Right ventricle myocardium inferior (tissue), 1 donor: ENCODE measurements around the gene PRKN. TPM values are rescaled to one million over a fixed set of nuclear protein-coding genes. Genes with fewer than 3 reads are reported as not detected.

Experiments used
- ATAC-seq: fragments of 200-7000 bp; cut with Tn5 transposase; one replicate; pipeline ENCODE4 v1.9.1; 2020; ENCODE audit warnings: mild to moderate bottlenecking, moderate library complexity
- DNase-seq: peaks from one replicate; pipeline ENCODE4 v3.0.0; 2021; ENCODE audit errors: missing footprints
- intact Hi-C: fragments of 100-400 bp; cut with DNase I; formaldehyde crosslinking; loops from one replicate; pipeline ENCODE4 v1.11.0; 2022
- total RNA-seq: library from RNA; stranded (reverse); fragmentation: NEBNext Ultra II Directional; extraction: Animal tissue kit (Norgen Biotek cat#: 25700); gene quantifications from one replicate; pipeline ENCODE4 v1.2.1, GENCODE V29; 2021
- donor health status: DM: no; HTN: yes; CAD: no; lungs with severe emphysema.

The PRKN gene
- total RNA-seq, 1 donor from 2014 or later = 19.5 TPM

DNA sequence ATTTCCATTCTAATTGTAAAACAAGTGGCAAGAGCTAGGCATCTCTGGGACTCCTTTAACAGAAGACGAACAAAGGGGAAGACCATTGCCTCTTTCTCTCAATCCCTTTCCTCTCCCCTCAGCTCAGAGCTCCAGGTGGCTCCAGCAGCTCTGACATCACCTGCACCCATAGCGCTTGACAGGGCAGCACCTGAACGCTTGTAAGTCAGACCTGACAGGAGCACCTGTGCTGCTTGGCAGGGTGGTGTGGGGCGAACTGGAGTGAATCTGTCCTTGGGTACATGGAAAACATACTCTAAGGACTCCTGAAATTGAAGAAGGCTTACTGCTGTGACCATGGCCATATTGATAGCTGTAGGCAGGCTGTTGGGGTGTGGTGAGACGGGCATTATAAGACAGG lies 1044.2 kb downstream of the PRKN start:
- DNase-seq (no peak), ATAC-seq (no peak)
- intact Hi-C loops = no loop called here

- ATAC-seq (no peak), DNase-seq (no peak)
- intact Hi-C loops = no loop called here
Observed at GRCh38 chr6:161682982-161683381, 1044.6 kb downstream of the PRKN start.

GRCh38 chr6:161679980-161680538 lies 1047.5 kb downstream of the PRKN start:
- ATAC-seq (no peak), DNase-seq (no peak)
- intact Hi-C loops = no loop called here

- intact Hi-C loops = no loop called here
- DNase-seq = no peak
- no peak for ATAC-seq
Observed at GRCh38 chr6:161677188-161677587, 1050.4 kb downstream of the PRKN start.

DNA sequence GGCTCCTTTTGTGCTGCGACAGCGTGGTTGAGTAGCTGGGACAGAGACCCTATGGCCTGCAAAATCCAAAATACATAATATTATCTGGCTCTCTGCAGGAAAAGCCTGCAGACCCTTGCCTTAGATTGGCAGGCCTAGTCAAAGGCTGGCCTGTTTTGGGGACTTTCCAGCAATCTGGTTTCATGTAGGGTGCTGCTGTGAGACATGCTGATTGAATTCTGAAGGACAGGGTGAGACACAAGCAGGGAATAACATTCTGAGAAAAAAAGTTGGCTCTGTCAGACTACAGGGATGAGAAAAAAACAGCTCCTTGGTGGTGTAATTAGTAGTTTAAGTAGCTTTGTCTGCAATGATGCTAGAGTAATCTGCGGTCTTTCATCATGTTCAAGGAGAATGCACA lies 1051.0 kb downstream of the PRKN start:
- ATAC-seq (no peak), DNase-seq (no peak)
- intact Hi-C loops = no loop called here

DNA sequence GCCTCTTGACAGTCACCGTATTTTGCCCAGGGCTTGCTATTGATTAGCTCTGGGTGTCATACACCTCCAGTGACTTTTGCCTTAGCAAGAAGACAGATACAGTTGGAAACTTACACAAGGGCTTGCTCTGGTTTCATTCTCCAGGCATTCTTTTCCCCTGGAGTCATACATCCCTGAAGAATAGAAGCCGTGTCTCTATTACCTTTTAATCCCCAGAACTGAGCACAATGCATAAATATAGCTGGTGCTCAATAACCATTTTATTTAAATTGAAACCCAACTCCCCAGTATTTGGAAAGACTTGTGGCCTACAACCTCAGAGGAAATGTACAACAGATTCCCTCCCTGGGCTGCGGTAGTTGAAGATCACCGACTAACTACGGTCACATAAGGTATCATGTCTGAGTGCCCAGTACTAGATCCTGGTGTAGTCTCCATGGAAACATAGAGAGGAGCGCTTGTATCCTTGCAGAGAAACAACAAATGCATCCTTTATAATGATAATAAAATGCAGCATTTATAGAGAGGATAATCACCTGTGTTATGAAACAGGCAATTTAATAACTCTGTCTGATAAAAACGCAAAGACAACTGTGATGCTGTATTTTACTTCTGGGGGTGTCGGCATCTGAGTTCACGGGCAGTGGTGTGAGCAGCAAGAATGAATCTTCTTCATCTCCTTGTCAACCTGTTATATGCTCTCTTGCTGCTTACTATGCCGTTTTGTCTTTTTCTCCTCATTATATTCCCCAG lies 1052.5 kb downstream of the PRKN start:
- intact Hi-C loops = no loop called here
- no peak for DNase-seq
- ATAC-seq = no peak

DNA sequence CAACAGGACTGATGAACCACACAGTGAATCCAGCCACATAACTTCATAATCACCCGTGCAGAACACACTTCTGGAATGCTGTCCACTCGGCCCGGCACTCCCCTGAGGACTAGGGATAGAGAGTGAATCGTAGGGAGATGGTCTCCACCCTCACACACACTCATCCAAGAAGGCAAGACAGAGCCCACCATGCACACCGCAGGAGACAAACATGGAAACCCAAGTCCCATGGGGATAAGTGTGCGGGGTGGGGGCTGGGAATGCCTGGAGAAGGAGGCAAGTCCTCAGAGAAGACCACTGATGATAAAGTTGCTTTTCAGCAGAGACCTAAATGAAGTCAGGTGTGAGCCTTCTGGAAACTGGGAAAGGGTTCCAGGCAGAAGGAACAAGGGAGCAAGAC lies 1054.5 kb downstream of the PRKN start:
- intact Hi-C loops = no loop called here
- ATAC-seq (no peak), DNase-seq (no peak)

DNA sequence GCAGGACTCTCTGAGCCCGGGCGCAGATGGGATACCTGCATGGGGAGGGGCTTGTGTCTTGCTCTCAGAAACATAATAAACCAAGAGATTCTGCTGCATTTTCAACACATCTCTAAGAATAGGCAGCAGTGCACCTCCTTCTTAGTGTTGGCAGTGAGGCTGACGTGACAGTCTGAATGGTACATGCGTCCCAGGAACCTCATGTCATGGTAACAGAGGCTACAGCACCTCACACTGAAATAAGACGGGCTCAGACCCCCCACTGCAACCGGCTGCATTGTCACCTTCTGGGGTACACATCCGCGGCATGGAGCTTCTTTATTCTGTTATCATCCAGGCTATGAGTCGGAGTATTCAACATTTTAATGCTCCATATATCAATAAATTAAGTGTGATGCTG lies 1056.4 kb downstream of the PRKN start:
- DNase-seq (no peak), ATAC-seq (no peak)
- intact Hi-C loops = no loop called here

DNA sequence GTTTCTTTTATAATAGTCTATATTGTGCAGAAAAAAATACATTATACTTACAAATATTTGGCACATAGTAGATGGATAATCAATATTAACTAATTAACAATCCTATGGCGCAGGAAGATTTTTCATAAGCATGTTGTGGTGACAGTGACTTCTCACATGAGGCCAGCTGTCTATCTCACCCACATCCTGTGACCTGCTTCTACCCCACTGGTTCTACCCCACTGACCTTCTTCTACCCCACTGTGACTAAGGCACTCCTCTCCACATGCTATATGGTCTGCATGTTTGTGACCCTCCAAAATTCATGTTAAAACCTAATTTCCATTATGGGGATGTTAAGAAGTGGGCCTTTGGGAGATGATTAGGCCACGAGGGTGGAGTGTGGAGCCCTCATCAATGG lies 1058.9 kb downstream of the PRKN start:
- ATAC-seq (no peak), DNase-seq (no peak)
- intact Hi-C loops = no loop called here

DNA sequence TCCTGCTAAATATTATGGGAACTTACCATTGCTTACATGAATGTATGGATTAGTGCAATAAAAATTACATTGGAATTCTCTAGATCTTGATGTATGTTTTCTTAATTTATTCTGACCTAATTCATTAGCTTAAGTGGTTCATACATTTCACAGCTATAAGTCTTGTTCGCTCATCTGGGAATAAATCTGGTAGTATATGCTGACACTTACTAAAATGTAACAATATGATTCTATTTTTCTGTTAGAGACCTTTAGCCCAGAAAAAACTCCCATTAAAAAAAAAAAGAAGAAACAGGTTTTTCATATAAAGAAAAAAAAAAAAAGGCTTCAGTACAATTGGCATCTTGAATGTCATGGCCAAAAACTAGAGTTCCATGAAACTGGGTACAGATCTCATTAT lies 1059.6 kb downstream of the PRKN start:
- DNase-seq = no peak
- intact Hi-C loops = no loop called here
- ATAC-seq = no peak

DNA sequence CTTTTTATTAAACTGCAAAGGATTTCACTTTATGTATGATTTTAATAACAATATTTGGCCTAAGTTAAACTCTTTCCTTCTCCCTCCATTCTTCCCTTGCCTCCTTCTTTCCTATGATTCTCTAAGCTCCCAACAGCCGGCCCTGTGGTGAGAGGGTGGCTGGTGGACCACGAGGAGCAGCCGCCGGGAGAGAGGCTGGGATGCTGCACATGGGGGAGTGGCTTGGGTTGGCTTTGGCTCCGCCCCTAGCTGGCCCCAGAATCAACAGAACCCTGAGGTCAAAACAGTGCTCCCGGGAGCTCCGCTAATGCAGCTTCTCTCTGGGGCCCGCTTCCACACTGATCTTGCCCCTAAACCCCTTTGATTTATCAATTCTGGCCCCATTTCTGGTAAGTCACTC lies 1063.9 kb downstream of the PRKN start:
- intact Hi-C loops = no loop called here
- ATAC-seq (no peak), DNase-seq (no peak)

GRCh38 chr6:161660666-161661571 lies 1066.6 kb downstream of the PRKN start:
- ATAC-seq (no peak), DNase-seq (no peak)
- intact Hi-C loops = no loop called here

DNA sequence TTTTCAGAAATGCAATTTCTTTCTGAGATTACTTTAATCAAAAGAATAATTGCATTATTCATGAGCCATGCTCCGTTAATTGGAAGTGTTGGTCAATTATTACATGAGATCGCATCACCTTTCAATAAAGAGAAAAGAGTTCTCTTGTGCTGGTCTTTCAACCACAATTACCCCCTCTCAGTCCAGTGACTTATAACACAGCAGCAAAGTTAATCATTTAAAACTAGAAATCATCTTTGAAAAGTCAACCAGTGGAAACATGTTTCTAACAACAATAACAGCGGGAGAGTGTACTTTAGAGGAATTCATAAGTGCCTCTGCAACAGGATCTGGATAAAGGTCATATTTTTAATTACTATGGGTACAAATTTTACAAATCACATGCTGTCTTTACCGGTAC lies 1069.4 kb downstream of the PRKN start:
- no peak for DNase-seq
- ATAC-seq = no peak
- intact Hi-C loops = no loop called here

DNA sequence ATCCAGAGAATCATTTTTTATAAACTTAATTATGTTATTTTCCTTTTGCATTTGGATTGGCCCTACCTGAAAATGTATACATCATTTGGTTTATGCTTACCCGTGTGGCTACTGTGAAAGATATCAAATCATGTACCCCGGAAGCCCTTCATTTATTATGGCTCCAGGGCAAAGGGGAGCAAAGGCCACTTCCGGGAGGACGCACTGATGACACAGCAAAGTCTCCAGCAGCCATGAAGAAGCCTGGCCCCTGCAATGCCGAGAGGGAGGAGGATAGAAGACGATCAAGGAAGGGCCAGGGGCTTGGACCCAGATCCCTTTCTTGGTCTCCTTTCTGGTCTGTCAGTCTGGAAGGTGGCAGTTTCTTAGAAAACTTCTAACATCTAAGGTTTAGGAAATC lies 1073.4 kb downstream of the PRKN start:
- intact Hi-C loops = no loop called here
- ATAC-seq (no peak), DNase-seq (no peak)

- intact Hi-C loops = no loop called here
- ATAC-seq (no peak), DNase-seq (no peak)
Observed at GRCh38 chr6:161651949-161652348, 1075.6 kb downstream of the PRKN start.

DNA sequence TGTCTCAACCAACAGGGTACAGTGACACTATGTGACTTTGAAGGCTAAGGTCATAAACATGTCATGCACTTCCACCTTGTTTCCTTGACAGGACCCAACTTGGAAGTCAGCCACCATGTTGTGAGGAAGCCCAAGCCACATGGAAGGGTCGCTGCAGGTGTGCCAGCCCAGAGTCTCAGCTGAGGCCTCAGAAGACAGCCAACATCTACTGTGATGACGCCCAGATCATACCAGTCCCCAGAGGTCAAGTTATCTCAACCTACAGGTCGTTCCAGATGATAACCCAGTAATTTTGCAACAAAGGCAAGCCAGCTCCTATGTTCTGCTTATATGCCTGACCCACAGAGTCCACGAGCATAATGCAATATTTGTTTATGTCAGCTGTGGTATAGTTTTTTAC lies 1077.7 kb downstream of the PRKN start:
- intact Hi-C loops = no loop called here
- no peak for ATAC-seq
- DNase-seq = no peak

- intact Hi-C loops = no loop called here
- DNase-seq = no peak
- no peak for ATAC-seq
Observed at GRCh38 chr6:161649068-161649467, 1078.5 kb downstream of the PRKN start.

DNA sequence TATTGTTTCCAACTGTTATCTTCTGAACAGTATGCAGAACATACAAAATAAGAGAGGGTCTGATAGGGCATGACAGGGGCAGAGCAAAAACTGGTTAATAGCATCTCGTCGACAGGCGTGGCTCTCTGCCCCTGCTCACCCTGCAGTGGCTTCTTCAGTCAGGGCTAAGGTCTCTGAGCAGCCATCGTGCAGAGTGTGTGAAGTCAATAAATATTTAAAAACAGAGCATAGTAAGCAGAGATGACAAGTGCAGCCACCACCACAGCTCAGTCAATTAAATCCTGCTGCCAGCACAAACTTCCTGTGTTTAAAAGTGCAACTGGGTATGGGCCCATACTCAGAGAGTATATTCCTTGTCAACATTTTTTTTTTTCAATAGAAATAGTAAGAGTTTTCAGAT lies 1080.3 kb downstream of the PRKN start:
- ATAC-seq = no peak
- intact Hi-C loops = no loop called here
- DNase-seq = no peak

DNA sequence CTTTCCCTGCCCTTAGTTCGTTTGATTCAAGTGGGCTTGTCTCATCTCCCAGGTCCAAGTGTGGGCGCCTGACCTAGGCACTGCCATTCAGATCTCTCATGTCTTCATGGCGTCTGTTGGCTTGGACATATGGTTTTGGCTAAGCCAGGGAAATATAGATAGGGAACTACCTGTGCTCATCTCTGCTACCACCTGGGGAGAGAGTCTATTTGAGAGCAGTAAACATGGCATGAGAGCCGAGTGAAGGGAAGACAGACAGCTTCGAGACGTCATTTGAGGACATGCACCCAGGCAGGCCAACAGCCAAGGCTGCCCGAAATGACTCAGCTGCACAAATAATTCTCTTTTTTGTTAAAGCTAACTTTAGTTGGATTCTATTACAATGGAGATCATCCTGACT lies 1083.0 kb downstream of the PRKN start:
- no peak for DNase-seq
- intact Hi-C loops = no loop called here
- no peak for ATAC-seq

- intact Hi-C loops = no loop called here
- DNase-seq (no peak), ATAC-seq (no peak)
Observed at GRCh38 chr6:161641175-161641574, 1086.4 kb downstream of the PRKN start.
